IMR-90 (cell line): ENCODE measurements around the gene DIRAS2. TPM values are rescaled to one million over a fixed set of nuclear protein-coding genes. Genes with fewer than 3 reads are reported as not detected.

Experiments
- ATAC-seq: fragments of 200-7000 bp; cut with Tn5 transposase; 2 replicates; pipeline ENCODE4 v1.9.1; 2020; ENCODE audit warnings: low read depth, mild to moderate bottlenecking, moderate library complexity
- BruUV-seq: library from RNA; stranded (reverse); fragments of 400-500 nt; replicated peaks from 2 replicates; lab custom pipeline; 2021; lab: Mats Ljungman, UMichigan
- CTCF ChIA-PET: fragments of 300-600 bp; formaldehyde crosslinking; extraction: SDS; loops from one replicate; lab custom pipeline; 2021; ENCODE audit warnings: antibody characterized with exemption; lab: Yijun Ruan, JAX
- POLR2A ChIA-PET: fragments of 300-600 bp; sonication (Branson Sonifier 250); formaldehyde crosslinking; loops from one replicate; lab custom pipeline; 2022; ENCODE audit warnings: antibody characterized with exemption; ENCODE audit not compliant: unreplicated experiment; lab: Charles Lee
- DNase-seq: peaks from one replicate; pipeline ENCODE4 v3.0.0; 2013
- H2AFZ ChIP-seq: replicated peaks from 2 replicates; pipeline ENCODE3; 2013; ENCODE audit warnings: low read length, mild to moderate bottlenecking; ENCODE audit not compliant: poor library complexity
- H2AK5ac ChIP-seq: 2 replicates; pipeline ENCODE4 v1.6.1; 2013; ENCODE audit warnings: low read depth, low read length, inconsistent platforms
- H2AK9ac ChIP-seq: replicated peaks from 2 replicates; pipeline ENCODE3; 2013; ENCODE audit warnings: mild to moderate bottlenecking, low read depth, low read length, moderate library complexity; ENCODE audit not compliant: poor library complexity
- H2BK120ac ChIP-seq: 2 replicates; pipeline ENCODE4 v1.6.1; 2013; ENCODE audit warnings: low read depth, low read length, inconsistent platforms
- H2BK15ac ChIP-seq: 3 replicates; pipeline ENCODE4 v1.6.1; 2013; ENCODE audit warnings: low read depth, low read length, inconsistent platforms
- H2BK20ac ChIP-seq: 2 replicates; pipeline ENCODE4 v1.6.1; 2013; ENCODE audit warnings: low read depth, mild to moderate bottlenecking, inconsistent platforms, low read length, moderate library complexity
- H2BK5ac ChIP-seq: 2 replicates; pipeline ENCODE4 v1.6.1; 2013; ENCODE audit warnings: mild to moderate bottlenecking, low read depth, low read length, inconsistent platforms; ENCODE audit not compliant: poor library complexity, severe bottlenecking
- H3K14ac ChIP-seq: replicated peaks from 2 replicates; pipeline ENCODE4 v1.6.1; 2013; ENCODE audit warnings: low read depth, low read length, inconsistent platforms
- H3K18ac ChIP-seq: 2 replicates; pipeline ENCODE4 v1.6.1; 2013; ENCODE audit warnings: low read depth, low read length, control low read depth
- H3K23ac ChIP-seq: 2 replicates; pipeline ENCODE4 v1.6.1; 2013; ENCODE audit warnings: low read depth, low read length, inconsistent platforms
- H3K27ac ChIP-seq: 2 replicates; pipeline ENCODE4 v1.5.1; 2013; ENCODE audit warnings: mild to moderate bottlenecking, control low read depth, low read length; ENCODE audit not compliant: insufficient read depth
- H3K27me3 ChIP-seq: 2 replicates; pipeline ENCODE4 v1.6.1; 2013; ENCODE audit warnings: low read length; ENCODE audit not compliant: control insufficient read depth, insufficient read depth
- H3K36me3 ChIP-seq: 2 replicates; pipeline ENCODE4 v1.6.1; 2013; ENCODE audit warnings: low read length, mixed read lengths; ENCODE audit not compliant: control insufficient read depth, insufficient read depth
- H3K4ac ChIP-seq: 2 replicates; pipeline ENCODE4 v1.6.1; 2013; ENCODE audit warnings: low read depth, low read length, inconsistent platforms
- H3K4me1 ChIP-seq: 2 replicates; pipeline ENCODE4 v1.6.1; 2013; ENCODE audit warnings: low read length, mixed read lengths; ENCODE audit not compliant: control insufficient read depth, insufficient read depth
- H3K4me2 ChIP-seq: 2 replicates; pipeline ENCODE4 v1.6.1; 2013; ENCODE audit warnings: low read depth, mild to moderate bottlenecking, control low read depth, low read length, moderate library complexity
- H3K4me3 ChIP-seq: 2 replicates; pipeline ENCODE4 v1.5.1; 2013; ENCODE audit warnings: low read depth, mild to moderate bottlenecking, control low read depth, low read length, moderate library complexity; ENCODE audit not compliant: insufficient read depth
- H3K56ac ChIP-seq: 2 replicates; pipeline ENCODE4 v1.6.1; 2013; ENCODE audit warnings: low read length, inconsistent platforms; ENCODE audit not compliant: insufficient read depth; ENCODE audit errors: extremely low read depth
- H3K79me1 ChIP-seq, 2 experiments: 2 replicates each; pipeline ENCODE4 v1.6.1; 2013; ENCODE audit warnings: low read length in 2 of 2, inconsistent platforms in 1 of 2, low read depth in 1 of 2
- H3K9ac ChIP-seq: 2 replicates; pipeline ENCODE4 v1.6.1; 2013; ENCODE audit warnings: low read depth, low read length, control low read depth
- H3K9me1 ChIP-seq: 2 replicates; pipeline ENCODE4 v1.6.1; 2013; ENCODE audit warnings: low read length, inconsistent platforms; ENCODE audit not compliant: insufficient read depth
- H3K9me3 ChIP-seq: 2 replicates; pipeline ENCODE4 v1.6.1; 2013; ENCODE audit warnings: low read length; ENCODE audit not compliant: control insufficient read depth, insufficient read depth
- H4K20me1 ChIP-seq: 2 replicates; pipeline ENCODE4 v1.6.1; 2013; ENCODE audit warnings: low read length, inconsistent platforms; ENCODE audit not compliant: insufficient read depth
- H4K5ac ChIP-seq: 2 replicates; pipeline ENCODE4 v1.6.1; 2013; ENCODE audit warnings: mild to moderate bottlenecking, low read depth, low read length, control low read depth
- H4K8ac ChIP-seq, 2 experiments: 2 replicates each; pipeline ENCODE4 v1.6.1; 2013; ENCODE audit warnings: low read depth in 2 of 2, low read length in 2 of 2, control low read depth in 1 of 2, inconsistent platforms in 1 of 2
- H4K91ac ChIP-seq: 2 replicates; pipeline ENCODE4 v1.6.1; 2013; ENCODE audit warnings: low read depth, low read length, inconsistent platforms; ENCODE audit not compliant: insufficient read depth
- BHLHE40 ChIP-seq: fragments of 150-350 bp; IDR thresholded peaks from 2 replicates; pipeline ENCODE4 v1.6.1; 2016; ENCODE audit warnings: mild to moderate bottlenecking, low read depth, low read length
- CEBPB ChIP-seq: IDR thresholded peaks from 2 replicates; pipeline ENCODE4 v1.6.1; 2012; ENCODE audit warnings: low read depth, low read length, improper control_type of control experiment
- CHD1 ChIP-seq: IDR thresholded peaks from 2 replicates; pipeline ENCODE4 v1.6.1; 2012; ENCODE audit warnings: low read depth, low read length, improper control_type of control experiment
- FOS ChIP-seq: fragments of 150-350 bp; IDR thresholded peaks from 2 replicates; pipeline ENCODE4 v1.6.1; 2016; ENCODE audit warnings: low read depth, low read length
- MAFK ChIP-seq: IDR thresholded peaks from 2 replicates; pipeline ENCODE4 v1.6.1; 2012; ENCODE audit warnings: low read depth, low read length, improper control_type of control experiment
- MAZ ChIP-seq: IDR thresholded peaks from 2 replicates; pipeline ENCODE4 v1.6.1; 2012; ENCODE audit warnings: low read depth, mild to moderate bottlenecking, low read length, improper control_type of control experiment, moderate library complexity, borderline replicate concordance
- POLR2A ChIP-seq: IDR thresholded peaks from 2 replicates; pipeline ENCODE4 v1.6.1; 2012; ENCODE audit warnings: mild to moderate bottlenecking, low read depth, low read length
- RFX5 ChIP-seq: IDR thresholded peaks from 2 replicates; pipeline ENCODE4 v1.8.0; 2012; ENCODE audit warnings: low read depth, mild to moderate bottlenecking, low read length, moderate library complexity
- SMC3 ChIP-seq: fragments of 150-350 bp; IDR thresholded peaks from 2 replicates; pipeline ENCODE4 v1.6.1; 2016; ENCODE audit warnings: low read depth, mild to moderate bottlenecking, antibody characterized with exemption, low read length, moderate library complexity
- WGBS, 2 experiments: methylation state at CpG; one replicate each; pipeline versions ENCODE4 v1.1.5 to v1.1.7; 2013; ENCODE audit warnings: missing lambda C conversion rate in 2 of 2; ENCODE audit not compliant: insufficient read length in 1 of 2; ENCODE audit errors: extremely low coverage in 2 of 2; 5-methylcytosine and 5-hydroxymethylcytosine counted together
- dilution Hi-C: fragments of 300-500 bp; cut with HindIII; formaldehyde crosslinking; loops from one replicate; pipeline ENCODE4 v1.14.3; 2018; ENCODE audit warnings: low sequenced_read_pairs; ENCODE audit not compliant: unreplicated experiment
- in situ Hi-C: fragments of 300-500 bp; cut with MboI; formaldehyde crosslinking; loops from 3 replicates; pipeline ENCODE4 v1.14.3; 2019; ENCODE audit warnings: low sequenced_read_pairs, inconsistent platforms, mixed read lengths
- intact Hi-C: fragments of 100-400 bp; cut with micrococcal nuclease; formaldehyde crosslinking; loops from 2 replicates; pipeline ENCODE4 v1.10.0; 2022
- polyA plus RNA-seq, 3 experiments: library from polyadenylated mRNA; depleted of rRNA; stranded (reverse); fragments of >200 nt; gene quantifications; 2 replicates each; pipeline ENCODE4 v1.2.3, GENCODE V29; 2012; ENCODE audit warnings: low replicate concordance in 1 of 3
- total RNA-seq: library from RNA; depleted of rRNA; stranded (reverse); fragments of >200 nt; gene quantifications from 2 replicates; pipeline ENCODE4 v1.2.3, GENCODE V29; 2012
- TF ChIP-seq, protein P1 (sequence below): conservative IDR thresholded peaks from 2 replicates; pipeline ENCODE4 v1.5.1; 2012; ENCODE audit warnings: mild to moderate bottlenecking, low read depth, low read length, improper control_type of control experiment
- TF ChIP-seq, protein P2 (sequence below): fragments of 150-350 bp; IDR thresholded peaks from 2 replicates; pipeline ENCODE4 v1.6.1; 2016; ENCODE audit warnings: low read depth, mild to moderate bottlenecking, low read length, moderate library complexity, borderline replicate concordance
- TF ChIP-seq, protein P3 (sequence below): fragments of 150-350 bp; IDR thresholded peaks from 2 replicates; pipeline ENCODE4 v1.6.1; 2017; ENCODE audit warnings: mild to moderate bottlenecking, antibody characterized with exemption, low read length, low read depth

The DIRAS2 gene
- total and polyA plus RNA-seq, 2 of the 4 experiments (the other 2 are of a cell fraction): not detected

DNA sequence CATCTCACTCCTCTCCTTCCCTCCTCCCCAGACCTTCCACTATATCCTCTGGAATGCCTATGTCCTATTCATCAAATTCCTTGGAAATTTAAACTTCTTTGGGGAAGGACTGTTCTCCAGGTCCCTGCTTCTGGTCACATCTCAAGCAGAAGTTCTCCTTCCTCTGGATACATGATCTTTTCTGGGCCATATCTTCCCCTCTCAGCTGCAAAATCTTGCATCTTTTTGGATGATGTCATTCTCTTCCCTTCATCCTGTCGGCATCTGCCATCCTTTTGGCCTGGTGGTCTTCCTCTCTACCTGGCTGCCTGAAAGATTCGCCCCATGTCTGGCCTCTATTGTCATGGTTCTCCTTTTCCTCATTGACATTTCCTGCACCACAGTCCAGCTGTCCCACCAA is 5.2 kb upstream of the DIRAS2 start:
- intact Hi-C loops: no loop called here
- no peak for DNase-seq
- no TSS peak for BruUV-seq

More for the DNA sequence above, 5.2 kb upstream of the DIRAS2 start:
- H3K9me3 ChIP-seq: no peaks in the 10 kb centered on the region
- H3K4me1 ChIP-seq: no peaks in the 10 kb centered on the region
- H2AK9ac ChIP-seq: no peak overlapping the region
- peaks cover under 1% of the 10 kb centered on the region; the same call in 1 of the 2 replicates for H3K27me3 ChIP-seq
- H2BK15ac ChIP-seq: no peak overlapping the region
- dilution Hi-C loops (no loop called here), in situ Hi-C loops (no loop called here)
- H3K79me1 ChIP-seq: no peaks in the 10 kb centered on the region
- no peak overlapping the region for H2AK5ac ChIP-seq
- WGBS, 2 experiments: 23% methylated on average over 2 of the region's 2 CpGs; no CpG with 5 or more reads in 1 of the 2 experiments
- no peak overlapping the region for H4K91ac ChIP-seq
- ATAC-seq: no peak
- TF ChIP-seq, protein P1, sequence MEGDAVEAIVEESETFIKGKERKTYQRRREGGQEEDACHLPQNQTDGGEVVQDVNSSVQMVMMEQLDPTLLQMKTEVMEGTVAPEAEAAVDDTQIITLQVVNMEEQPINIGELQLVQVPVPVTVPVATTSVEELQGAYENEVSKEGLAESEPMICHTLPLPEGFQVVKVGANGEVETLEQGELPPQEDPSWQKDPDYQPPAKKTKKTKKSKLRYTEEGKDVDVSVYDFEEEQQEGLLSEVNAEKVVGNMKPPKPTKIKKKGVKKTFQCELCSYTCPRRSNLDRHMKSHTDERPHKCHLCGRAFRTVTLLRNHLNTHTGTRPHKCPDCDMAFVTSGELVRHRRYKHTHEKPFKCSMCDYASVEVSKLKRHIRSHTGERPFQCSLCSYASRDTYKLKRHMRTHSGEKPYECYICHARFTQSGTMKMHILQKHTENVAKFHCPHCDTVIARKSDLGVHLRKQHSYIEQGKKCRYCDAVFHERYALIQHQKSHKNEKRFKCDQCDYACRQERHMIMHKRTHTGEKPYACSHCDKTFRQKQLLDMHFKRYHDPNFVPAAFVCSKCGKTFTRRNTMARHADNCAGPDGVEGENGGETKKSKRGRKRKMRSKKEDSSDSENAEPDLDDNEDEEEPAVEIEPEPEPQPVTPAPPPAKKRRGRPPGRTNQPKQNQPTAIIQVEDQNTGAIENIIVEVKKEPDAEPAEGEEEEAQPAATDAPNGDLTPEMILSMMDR: no peak
- TF ChIP-seq RFX5 (no peak), BHLHE40 (no peak), CEBPB (no peak), CHD1 (no peak), POLR2A (no peak), MAZ (no peak), SMC3 (no peak), MAFK (no peak), FOS (no peak)
- TF ChIP-seq, protein P2, sequence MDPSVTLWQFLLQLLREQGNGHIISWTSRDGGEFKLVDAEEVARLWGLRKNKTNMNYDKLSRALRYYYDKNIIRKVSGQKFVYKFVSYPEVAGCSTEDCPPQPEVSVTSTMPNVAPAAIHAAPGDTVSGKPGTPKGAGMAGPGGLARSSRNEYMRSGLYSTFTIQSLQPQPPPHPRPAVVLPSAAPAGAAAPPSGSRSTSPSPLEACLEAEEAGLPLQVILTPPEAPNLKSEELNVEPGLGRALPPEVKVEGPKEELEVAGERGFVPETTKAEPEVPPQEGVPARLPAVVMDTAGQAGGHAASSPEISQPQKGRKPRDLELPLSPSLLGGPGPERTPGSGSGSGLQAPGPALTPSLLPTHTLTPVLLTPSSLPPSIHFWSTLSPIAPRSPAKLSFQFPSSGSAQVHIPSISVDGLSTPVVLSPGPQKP: no peak
- TF ChIP-seq, protein P3, sequence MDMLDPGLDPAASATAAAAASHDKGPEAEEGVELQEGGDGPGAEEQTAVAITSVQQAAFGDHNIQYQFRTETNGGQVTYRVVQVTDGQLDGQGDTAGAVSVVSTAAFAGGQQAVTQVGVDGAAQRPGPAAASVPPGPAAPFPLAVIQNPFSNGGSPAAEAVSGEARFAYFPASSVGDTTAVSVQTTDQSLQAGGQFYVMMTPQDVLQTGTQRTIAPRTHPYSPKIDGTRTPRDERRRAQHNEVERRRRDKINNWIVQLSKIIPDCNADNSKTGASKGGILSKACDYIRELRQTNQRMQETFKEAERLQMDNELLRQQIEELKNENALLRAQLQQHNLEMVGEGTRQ: no peak
- no peak overlapping the region for H3K27ac ChIP-seq
- no peak overlapping the region for H3K18ac ChIP-seq
- H3K23ac ChIP-seq: no peak overlapping the region
- H3K36me3 ChIP-seq: no peaks in the 10 kb centered on the region
- no peak overlapping the region for H2BK20ac ChIP-seq
- H3K4me2 ChIP-seq: no peak overlapping the region
- no peak overlapping the region for H3K14ac ChIP-seq
- no peak overlapping the region for H3K9ac ChIP-seq
- POLR2A ChIA-PET: no interaction called here
- H2BK120ac ChIP-seq: no peak overlapping the region
- H4K5ac ChIP-seq: no peak overlapping the region
- CTCF ChIA-PET: interaction anchor here (0.6 kb wide), 1 partner anchor 27 kb away, joined by 4 read pairs; no protein-coding TSS in a partner anchor
- H2AFZ ChIP-seq: no peak overlapping the region
- no peaks in the 10 kb centered on the region for H3K9me1 ChIP-seq
- H3K56ac ChIP-seq: no peak overlapping the region
- H3K4me3 ChIP-seq: no peak overlapping the region
- no peaks in the 10 kb centered on the region for H4K20me1 ChIP-seq
- no peak overlapping the region for H2BK5ac ChIP-seq
- no peak overlapping the region for H3K4ac ChIP-seq
- no peak overlapping the region for H4K8ac ChIP-seq
